Cardiac fibroblast (primary cell): ENCODE results near the gene MCTP1.

Experiments used
- DNase-seq, 2 donors: peaks; one replicate each; pipeline versions ENCODE4 v3.0.0 to v3.0.0-alpha.2; 2010; ENCODE audit warnings: low read depth in 2 of 2
- H3K4me3 ChIP-seq, 2 donors: replicated peaks in 1 of 2; 1 replicate in 1 of 2; 2 replicates in 1 of 2; pipeline ENCODE4 v1.5.1; 2011; ENCODE audit warnings: low read depth in 2 of 2, low read length in 2 of 2, mild to moderate bottlenecking in 2 of 2, moderate library complexity in 1 of 2
- TF ChIP-seq, protein P1 (sequence below): IDR thresholded peaks from one replicate; pipeline ENCODE4 v1.5.1; 2011; ENCODE audit warnings: low read depth, mild to moderate bottlenecking, low read length, inconsistent platforms

Gene MCTP1

DNA sequence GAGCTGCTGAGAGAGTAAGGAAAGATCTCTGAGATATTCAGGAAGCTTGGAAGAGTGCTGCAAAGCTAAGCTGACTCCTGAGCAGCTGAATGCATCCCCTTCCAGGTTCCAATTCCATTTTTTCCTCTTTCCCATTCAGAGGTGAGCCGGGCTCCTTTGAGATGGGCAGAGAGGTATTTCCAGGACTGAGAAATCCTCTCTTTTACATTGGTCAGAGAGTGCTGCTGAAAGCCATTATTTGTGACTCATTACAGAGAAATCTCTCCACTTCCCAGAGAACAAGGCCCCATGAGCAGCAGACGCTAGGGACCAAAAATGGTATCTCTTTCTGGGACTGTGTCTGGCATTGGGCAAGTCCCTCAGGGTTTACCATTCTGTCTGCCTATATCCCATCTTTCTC lies 3.7 kb downstream of the MCTP1 start:
- DNase-seq, result peak in 1 of 2 donors; percentile 42
- no peak overlapping the region for H3K4me3 ChIP-seq
- TF ChIP-seq, protein P1, sequence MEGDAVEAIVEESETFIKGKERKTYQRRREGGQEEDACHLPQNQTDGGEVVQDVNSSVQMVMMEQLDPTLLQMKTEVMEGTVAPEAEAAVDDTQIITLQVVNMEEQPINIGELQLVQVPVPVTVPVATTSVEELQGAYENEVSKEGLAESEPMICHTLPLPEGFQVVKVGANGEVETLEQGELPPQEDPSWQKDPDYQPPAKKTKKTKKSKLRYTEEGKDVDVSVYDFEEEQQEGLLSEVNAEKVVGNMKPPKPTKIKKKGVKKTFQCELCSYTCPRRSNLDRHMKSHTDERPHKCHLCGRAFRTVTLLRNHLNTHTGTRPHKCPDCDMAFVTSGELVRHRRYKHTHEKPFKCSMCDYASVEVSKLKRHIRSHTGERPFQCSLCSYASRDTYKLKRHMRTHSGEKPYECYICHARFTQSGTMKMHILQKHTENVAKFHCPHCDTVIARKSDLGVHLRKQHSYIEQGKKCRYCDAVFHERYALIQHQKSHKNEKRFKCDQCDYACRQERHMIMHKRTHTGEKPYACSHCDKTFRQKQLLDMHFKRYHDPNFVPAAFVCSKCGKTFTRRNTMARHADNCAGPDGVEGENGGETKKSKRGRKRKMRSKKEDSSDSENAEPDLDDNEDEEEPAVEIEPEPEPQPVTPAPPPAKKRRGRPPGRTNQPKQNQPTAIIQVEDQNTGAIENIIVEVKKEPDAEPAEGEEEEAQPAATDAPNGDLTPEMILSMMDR, result no peak

DNA sequence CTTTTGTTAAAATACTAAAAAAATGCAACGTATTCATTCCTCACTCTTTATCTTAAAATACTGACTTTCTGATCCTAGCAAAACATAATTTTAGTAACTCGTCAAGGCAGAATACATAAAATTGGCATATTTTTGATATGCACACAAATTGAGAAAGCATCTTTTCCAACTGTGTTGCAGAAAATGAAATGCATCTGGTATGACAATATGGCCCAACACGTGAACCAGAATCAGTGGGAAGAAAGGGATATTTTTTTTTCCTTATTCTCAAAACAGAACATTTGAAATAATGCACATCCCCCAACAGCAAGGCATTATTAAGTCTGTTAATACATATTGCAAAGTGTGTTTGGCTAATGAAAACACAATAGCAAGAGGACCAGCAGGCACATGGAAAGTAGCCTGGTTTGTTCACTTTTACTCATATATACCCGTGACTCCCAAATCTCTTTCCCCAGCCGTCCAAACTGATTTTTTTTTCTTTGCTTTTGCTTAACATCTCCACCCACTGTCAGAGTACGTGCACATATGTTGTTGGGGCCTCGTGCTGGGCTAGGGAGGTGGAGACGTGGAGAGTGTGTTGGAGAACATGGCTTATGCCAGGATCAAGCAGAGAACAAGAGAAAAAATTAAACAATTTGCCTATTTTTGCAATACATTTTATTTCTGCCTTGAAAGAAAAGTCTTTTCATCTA lies 4.3 kb downstream of the MCTP1 start:
- TF ChIP-seq, protein P1, result no peak
- DNase-seq, result no peak
- H3K4me3 ChIP-seq, result no peak overlapping the region

DNA sequence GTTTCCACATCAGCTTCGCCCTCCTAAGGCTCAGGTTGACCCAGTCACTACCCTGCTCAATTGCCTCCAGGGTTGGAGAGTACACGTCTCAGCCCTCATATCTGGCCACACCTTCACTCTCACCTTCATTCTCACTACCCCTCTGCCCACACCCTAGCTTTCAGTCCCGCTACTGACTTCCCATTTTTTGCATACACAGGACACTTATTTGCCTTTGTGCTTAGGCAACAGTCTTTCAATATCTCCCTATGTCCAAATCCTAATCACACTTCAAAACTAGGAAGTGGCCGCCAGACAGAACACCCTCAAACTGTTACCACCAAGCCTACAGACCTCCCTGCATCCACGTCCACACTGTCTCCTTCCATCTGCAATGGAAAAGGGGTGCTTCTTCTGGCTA lies 10.9 kb downstream of the MCTP1 start:
- TF ChIP-seq, protein P1, result no peak
- no peak overlapping the region for H3K4me3 ChIP-seq
- DNase-seq, result no peak

DNA sequence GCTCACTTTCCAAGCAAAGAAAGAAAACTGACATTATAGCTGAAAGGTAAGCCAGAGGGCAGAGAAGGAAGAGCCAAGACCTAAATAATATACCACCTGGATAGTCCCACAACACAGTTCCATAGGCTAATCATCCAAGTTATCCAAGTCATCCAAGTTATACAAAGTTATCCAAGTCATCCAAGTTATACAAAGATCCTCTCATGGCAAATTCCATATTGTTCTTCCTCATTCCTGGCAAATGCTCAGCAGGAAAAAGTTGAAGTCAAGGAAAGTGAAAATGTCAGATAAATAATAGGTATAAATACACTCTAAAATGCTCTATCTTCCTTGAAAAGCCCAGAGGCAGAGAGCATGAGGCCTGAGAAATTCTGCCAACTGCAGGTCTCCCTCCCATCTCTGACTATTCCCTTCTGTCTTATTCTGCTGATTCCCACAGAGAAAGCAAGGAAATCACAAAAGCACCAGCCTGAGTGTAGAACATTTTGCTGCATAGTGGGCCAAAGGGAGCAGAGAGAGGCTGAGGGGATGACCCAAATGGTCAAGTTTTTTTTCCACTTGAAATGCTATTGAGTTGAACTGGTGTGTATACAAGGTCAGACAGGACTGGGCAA lies 12.5 kb downstream of the MCTP1 start:
- H3K4me3 ChIP-seq, result no peak overlapping the region
- TF ChIP-seq, protein P1, result no peak
- no peak for DNase-seq

DNA sequence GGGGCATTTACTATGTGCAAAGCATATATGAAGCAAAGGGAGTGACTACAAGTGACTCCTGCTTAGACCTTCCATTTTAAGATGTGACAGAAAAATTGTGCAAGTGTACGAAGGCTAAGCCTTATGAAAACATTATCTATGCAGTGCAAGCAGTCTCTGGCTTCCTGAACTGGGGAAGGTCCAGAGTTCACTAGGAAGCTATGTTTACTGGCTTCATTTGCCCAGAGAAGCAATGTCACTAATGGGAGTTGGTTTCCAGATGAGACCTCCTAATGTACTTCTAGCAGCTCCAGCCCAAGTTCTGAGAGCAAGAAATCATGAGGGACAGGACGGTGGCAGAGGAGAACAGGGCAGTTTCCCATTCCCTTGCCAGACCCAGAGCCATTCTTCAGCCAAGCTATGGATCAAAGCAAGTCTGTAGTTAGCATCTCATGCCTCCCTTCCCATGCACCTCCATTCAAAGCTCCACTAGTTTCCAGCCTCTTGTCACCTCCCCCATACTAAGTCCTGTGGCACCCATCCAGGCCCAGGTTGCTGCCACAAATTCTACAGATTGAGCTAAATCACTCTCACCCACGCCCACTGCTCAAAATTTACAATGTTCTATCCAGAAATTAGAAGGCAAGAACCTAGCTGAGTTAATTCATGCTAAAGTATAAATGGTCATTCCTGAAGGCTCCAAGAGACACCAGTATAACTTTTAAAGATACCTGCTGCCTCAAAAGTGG lies 21.8 kb downstream of the MCTP1 start:
- TF ChIP-seq, protein P1, result no peak
- no peak for DNase-seq

DNA sequence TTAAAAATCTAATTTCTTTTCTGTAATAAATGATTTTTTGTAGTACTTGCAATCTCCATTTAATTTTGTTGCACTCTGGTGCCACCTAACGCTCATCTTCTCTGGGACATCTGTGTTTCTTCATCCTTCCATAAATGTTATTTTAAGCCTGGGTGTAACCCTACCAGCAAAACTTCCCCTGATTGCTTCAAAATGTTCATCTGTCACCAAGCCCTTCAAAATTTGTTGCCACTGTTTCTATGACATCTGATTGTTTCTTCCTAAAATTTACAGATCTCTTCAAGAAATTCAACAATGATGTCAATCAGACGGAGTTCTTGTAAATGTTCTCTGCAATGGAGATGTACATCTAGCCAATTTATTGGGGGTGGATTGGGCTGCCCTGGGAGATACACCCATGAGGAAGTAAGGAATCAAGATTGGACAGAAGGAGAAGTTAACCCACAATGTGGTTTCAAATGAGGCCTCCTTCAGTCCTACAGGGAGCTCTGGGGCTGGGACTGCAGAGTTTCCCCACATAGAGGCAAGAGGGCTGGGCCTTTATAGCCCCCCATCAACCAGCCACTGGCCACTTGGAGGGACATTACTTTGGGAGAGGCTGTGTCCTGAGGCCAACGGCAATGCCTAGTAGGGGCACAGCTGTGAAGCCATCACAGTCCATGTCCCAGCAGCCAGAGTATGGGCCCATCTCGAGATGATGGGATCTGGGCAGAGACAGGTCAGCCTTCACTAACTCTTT lies 23.3 kb downstream of the MCTP1 start:
- H3K4me3 ChIP-seq, result no peak overlapping the region
- DNase-seq, result peak; percentile 56 to 76
- TF ChIP-seq, protein P1, result peak; percentile 57

More for the DNA sequence above, 21.8 kb downstream of the MCTP1 start:
- H3K4me3 ChIP-seq, result no peak overlapping the region
